NCI-H524 treated with DMSO at 0.1 percent for 48 hours (cell line): ENCODE results near the gene POLR3E.

ENCODE experiments used
- DNase-seq: peaks from one replicate; lab custom pipeline; 2025; lab: John Stamatoyannopoulos, UW

Gene POLR3E

DNA sequence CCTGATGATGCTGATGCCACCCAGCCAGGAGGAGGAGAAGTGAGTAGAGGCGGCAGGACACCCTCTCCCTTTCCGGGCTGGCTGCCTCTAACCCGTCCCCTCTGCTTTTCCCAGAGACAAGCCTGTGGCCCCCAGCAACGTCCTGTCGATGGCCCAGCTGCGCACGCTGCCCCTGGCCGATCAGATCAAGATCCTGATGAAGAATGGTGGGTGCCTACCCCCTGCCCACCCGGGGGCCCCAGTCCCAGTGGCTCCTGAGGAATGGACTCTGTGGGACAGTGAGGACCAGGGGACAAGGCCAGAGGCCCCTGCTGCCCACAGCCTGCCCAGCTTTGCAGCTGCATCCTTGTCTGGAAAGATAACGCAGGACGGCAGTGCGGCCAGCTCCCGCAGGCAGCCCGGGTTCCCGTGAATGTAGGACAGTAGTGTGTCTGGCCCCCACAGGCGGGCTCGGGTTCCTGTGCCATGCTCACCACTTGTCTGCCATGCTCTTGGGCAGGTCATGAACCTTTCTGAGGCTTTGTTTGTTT lies 19.9 kb downstream of the POLR3E start:
- DNase-seq, result no peak

DNA sequence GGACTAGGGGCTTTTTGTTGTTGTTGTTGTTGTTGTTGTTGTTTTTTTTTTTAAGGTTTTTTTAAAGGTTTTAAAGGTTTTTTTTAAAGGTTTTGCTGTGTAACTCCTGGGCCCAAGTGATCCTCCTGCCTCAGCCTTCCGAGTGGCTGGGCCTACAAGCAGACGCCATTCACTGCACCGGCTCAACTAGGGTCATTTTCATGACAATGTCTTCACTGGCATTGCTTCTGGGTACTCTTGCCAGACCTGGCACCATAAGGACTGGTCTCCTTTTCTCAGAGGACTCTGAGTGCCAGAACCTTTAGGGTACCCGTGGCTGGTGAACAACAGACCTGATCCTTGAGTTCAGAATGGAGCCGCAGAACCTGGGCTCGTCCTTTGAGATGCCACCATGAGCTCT lies 20.4 kb downstream of the POLR3E start:
- no peak for DNase-seq

DNA sequence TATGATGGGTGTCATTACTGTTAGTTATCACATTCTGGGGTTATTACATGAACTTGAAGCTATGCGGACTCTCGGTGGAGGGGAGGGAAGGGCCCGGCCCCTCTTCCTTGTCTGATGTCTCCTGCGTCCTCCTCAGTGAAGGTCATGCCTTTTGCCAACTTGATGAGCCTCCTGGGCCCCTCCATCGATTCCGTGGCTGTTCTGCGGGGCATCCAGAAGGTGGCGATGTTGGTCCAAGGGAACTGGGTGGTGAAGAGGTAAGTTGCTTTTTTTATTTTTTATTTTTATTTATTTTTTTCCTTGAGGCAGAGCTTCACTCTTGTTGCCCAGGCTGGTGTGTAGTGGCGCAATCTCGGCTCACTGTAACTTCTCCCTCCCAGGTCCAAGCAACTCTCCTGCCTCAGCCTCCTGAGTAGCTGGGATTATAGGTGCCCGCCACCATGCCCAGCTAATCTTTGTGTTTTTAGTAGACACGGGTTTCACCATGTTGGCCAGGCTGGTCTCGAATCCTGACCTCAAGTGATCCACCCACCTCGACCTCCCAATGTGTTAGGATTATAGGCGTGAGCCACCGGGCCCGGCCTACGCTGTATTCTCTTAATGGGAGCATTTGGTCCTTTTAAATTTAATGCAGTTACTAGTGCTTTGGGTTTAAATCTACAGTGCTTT lies 21.6 kb downstream of the POLR3E start:
- no peak for DNase-seq

DNA sequence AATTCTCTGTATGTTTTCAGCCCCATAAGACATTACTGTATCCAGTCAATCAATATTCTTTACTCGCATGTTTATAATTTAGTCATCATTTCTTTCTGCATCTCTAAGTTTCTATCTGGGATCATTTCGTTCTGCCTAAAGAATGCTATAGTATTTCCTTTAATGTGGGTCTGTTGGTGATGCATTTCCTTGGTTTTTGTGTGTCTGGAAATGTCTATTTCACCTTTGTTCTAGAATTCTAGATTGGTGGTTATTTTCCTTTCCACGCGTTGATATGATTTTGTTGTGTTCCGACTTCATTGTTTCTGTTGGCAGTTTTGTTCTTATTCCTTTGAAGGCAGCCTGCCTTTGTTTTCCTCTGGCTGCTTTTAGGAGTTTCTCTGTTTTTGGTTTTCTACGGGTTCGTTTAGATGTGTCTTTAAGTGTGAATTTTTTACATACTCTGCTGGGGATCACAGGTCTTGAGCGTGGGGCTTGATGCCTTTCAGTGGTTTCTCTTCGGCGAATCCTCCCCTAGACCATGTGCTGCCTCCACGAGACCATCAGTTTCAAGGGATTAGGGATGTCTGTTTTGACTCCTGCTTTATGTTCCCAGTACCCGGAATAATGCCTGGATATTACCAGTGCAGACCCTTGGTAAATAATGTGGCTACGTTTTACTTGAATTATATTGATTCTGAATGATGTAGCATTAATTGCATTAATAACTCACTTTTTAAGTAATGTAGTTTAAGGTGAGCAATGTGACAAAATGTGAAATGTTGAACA lies 23.5 kb downstream of the POLR3E start:
- no peak for DNase-seq

DNA sequence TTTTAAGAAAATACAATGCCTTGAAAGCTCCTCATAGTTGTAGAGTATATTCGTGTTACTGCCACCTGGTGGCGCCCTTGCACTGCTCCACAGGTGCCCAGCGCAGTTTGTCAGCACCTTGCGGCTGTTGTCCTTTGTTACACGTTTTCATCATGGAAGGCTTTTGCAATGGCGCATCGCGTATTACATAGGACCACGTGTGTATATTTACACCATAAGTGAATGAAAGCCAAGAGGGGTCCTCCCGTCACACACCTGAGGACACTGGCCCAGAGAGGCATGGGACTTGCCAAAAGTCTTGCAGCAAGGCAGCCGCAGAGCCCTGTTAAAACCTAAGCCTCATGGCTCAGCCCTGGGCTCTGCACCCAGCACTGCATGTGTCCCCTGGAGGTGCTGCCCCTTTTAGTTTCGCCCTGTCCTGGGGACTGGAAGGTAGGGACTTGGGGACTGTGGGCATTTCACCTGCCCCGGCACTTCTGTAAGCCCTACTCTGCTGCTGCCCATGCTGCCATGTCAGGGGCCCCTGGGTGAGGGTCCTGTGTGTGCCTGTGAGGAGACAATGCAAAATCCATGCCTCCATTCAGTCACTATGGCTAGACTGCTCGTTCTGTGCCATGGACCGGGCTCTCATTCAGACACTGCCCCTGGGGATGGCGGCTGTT lies 24.3 kb downstream of the POLR3E start:
- peak; percentile 29 for DNase-seq

DNA sequence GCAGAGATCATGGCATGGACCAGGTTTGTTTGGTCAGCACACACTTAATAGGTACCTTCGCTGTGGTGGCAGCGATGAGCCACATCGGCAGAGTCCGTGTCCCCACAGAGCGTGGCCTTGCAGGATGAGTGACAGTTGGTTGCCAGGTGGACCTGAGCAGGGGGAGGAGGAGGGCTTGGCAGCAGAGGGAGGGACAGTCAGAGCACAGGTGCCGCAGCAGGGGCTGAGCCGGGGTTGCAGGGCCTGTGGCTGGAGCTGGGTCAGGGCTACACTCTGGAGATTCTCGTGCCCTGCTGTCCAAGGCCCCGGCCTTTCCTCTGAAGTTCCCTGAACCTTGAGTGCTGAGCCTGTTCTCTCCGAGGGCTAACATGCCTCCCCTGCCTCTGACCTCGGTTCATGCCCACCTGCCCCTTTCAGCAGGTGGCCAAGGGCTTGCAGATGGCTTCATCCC lies 24.8 kb downstream of the POLR3E start:
- DNase-seq, result no peak

DNA sequence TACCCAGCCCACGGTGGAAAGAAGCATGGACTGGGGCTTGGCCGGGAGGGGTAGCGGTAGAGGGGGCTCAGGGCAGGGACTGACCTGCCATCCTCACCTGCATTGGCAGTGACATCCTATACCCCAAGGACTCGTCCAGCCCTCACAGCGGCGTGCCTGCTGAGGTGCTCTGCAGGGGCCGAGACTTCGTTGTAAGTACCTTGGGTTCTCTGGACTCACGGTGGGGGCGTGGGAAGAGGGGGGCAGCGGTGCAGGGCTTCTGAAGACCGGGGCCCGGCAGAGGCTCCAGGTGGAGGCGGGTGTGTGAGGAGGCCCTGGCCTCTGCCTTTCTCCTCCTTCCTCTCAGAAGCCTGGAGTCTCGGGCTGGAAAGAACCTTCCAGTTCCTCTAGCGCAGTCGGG lies 25.5 kb downstream of the POLR3E start:
- no peak for DNase-seq

DNA sequence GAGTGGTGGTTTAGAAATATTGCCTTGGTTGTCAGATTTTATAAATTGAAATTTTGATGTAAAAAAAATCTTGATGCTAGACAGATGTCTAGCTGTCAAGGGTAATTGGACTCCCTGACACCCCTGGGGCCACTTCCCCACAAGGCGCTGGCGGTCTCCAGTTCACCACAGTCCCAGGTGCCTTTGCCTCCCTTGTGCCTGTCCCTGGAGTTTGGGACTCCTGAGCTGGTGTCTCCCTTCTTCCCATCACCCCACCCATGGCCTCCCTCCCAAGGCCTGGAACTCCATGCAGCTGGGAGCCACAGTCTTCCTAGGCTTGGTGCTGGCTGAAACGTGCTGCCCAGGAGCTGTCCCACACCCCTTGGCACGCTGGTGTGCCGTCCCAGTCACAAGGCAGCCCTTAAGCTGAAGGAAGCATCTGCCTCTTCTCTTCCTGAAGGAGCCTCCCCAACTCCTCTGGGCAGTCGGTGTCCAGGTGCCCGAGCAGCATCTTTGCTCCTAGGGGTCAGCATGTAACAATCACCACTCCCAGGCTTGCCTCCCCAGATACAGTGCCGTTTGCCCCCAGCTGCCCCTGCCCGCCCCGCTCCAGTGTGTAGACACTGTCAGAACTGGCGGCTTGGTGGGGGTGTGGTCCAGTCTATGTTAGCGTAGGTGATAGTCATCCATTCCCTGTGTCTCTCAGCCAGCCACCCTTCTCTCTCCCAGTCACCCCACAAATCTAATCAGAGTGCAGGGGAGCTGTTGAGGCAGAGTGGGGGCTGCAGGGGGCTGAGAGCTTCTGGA lies 26.2 kb downstream of the POLR3E start:
- DNase-seq, result no peak

DNA sequence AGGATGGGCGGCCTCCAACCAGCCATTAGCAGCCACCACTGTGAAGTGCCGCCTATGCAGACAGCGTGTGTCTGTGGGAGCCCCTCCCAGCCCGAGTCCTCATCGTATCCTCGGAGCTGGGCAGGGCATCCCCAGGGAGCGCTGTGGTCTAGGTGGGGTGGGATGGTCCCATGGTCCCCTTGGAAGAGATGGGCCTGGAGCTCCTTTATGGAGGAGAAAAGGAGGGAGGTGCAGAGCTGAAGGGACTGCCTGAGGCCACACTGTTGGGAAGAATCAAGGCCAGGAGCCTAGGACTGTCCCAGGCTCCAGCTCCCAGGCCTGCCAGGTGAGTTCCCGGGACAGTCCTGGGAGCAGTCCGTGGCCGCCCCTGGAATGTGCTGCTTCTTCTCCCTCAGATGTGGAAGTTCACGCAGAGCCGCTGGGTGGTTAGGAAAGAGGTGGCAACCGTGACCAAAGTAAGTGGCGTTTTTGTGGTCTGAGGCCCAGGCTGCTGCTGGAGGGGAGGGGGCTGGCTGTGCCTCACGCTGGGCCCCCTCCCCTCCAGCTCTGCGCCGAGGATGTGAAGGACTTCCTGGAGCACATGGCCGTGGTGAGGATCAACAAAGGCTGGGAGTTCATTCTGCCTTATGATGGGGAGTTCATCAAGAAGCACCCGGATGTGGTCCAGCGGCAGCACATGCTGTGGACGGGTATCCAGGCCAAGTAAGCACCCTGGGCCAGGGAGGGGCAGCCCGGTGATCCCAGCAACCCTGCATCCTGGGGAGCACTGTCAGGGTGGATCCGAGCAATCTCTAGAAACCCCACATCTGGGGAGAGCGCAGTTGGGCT lies 27.0 kb downstream of the POLR3E start:
- DNase-seq, result no peak

DNA sequence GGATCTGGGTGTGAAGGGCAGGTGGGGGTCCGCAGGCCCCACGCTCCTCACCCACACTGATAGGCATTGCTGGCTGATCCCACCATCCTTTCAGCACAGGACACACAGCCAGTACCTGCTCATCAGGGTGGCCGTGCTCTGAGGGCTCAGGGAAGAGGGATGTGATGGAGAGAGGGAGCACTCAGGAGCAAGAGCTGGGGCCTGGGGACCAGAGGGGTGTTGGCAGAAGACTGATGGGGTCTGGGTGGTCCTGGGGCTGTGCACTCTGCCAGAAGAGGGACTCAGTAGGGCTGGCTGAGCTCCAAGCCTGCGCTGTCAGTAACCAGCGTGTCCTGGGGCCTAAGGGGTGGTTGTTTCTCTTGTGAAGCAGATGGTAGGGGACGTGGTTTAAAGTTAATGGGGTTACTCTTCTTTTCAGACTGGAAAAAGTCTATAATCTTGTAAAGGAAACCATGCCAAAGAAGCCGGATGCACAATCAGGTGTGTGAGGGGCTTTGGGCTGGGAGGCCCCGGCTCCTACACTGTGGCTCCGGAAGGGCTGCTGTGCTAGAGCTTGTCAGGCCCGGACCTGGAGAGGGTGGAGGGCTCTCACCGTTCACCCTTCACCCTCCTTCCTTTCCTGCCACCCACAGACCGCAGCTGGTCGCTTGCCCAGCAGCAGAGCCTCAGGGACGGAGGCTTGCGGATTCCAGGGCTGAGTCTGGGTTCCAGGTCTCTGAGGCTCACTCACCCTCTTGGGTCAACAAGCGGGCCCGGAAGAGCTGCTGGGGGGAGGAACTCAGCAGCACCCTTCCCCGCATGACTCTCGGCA lies 27.8 kb downstream of the POLR3E start:
- no peak for DNase-seq

DNA sequence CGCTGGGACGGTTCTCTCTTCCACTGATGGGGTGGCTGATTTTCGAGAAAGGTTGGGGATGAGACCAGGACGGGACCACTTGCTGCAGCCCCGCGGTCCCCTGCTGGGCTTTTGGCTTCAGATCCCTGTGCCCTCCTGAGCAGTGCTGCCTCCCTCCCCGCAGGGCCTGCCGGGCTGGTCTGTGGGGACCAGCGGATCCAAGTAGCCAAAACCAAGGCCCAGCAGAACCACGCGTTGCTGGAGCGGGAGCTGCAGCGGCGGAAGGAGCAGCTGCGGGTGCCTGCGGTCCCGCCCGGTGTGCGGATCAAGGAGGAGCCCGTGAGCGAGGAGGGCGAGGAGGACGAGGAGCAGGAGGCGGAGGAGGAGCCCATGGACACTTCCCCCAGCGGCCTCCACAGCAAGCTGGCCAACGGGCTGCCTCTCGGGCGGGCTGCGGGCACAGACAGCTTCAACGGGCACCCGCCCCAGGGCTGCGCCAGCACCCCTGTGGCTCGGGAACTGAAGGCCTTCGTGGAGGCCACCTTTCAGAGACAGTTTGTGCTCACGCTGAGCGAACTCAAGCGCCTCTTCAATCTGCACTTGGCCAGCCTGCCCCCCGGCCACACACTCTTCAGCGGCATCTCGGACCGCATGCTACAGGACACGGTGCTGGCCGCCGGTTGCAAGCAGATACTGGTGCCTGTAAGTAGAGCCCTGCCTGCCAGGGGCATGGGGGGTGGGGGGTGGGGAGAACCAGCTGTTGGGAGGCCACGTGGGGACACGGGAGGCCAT lies 28.6 kb downstream of the POLR3E start:
- DNase-seq, result no peak

DNA sequence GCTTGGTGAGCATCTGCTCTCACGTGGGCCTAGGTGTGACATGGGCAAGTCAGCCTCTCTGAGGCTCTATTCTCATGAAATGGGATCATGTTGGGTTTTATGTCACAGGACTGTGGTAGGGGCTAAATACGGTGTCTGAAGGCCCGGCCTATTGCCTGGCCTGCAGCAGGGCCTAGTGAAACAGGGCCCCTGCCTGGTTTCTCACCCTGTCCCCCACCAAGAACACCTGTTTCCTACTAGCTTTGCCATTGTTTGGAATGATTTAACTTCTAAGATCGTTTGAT lies 29.1 kb downstream of the POLR3E start:
- DNase-seq, result no peak

DNA sequence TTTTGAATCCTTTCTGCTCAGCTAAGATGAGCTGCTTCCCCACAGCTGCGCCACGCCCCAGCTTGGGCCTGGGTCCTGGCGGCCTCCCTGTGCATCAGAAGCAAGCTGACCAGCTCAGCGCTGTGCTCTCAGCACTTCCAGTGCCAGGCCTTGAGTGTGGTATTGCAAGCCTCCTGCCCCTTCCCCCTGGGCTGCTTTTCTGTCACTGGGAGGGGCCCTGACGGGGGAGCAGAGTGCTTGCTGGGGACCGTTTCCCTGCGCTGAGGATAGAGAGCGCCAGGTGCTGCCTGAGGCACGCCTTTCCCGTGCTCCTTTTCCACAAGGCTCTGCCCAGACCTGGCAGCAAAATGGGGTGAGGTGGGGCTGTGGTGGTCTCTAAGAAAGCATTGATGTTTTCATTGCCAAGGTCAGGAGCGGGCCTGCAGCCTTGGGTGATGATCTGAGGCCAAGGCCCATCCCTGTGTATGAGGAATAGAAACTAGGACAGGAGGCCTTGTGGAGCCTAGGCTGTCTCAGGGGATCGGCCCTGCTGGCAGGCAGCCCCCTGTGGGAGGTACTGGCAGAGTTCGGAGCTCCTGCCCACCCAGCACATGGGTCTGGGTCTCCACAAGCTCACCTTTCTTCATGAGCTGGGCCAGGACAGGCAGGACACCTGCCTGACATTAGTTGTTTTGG lies 29.7 kb downstream of the POLR3E start:
- DNase-seq, result no peak

DNA sequence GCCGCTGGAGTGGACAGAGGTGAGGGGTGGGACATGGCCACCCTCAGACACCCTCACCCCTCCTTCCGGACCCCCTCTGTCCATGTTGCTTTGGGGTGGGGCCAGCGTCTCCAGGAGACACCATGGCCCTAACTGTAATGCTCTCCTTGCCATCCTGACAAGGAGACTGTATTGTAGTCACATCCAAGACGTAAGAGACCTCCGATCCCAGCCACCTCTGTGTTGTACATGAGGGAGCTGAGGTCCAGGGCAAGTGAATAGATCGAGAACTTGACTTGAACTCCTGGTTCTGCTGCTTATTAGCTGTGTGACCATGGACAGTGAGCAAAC lies 30.2 kb downstream of the POLR3E start:
- no peak for DNase-seq

DNA sequence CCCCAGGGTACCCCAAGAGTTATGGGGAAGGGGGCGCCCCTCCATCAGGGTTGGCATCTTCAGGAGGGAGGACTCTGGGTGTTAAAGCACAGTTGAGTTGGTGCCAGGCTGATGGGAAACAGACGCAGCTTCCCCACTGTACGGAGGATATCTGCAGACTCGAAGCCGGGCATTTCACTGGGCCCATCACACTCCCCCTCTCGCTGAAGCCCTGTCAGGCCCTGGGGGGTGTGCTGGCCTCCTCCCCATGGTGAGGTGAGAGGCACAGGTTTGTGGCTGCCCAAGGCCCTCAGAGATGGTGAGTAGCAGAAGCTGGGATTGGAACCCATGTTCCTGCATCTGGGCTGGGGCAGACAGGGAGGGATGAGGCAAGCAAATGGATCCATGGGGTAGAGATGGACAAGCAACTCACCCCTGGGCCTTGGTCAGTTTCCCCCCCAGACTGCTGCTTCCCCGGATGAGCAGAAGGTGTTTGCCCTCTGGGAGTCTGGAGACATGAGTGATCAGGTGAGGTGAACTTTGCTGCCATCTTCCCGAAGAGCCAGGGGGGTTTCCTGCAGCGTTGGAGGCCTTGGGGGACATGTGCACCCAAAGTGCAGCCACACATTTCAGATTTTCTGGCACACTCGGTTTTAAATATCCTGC lies 31.0 kb downstream of the POLR3E start:
- DNase-seq, result no peak

DNA sequence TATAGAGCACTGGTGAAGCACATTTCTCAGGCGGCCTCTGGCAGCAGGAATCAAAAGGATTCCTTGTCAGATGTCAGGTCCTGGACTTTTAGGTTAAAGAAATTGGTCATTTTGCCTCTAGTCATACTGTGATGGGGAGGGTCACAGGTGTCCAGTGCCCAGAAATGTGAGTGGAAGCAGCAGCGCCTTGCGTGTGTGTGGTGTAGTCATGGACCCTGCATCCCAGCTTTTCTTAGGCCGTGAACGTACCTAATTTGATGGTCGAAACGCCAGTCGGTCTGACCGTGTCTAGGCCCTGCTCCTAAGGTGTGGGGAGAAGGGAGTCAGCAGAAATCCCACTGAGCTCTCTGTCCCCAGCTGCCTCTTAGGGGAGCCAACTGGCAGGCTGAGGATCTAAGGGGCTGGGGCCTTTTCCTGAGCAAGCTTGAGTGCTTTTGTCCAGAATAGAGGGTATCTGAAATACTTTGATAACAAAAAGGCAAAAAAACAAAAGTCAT lies 32.0 kb downstream of the POLR3E start:
- DNase-seq, result no peak

DNA sequence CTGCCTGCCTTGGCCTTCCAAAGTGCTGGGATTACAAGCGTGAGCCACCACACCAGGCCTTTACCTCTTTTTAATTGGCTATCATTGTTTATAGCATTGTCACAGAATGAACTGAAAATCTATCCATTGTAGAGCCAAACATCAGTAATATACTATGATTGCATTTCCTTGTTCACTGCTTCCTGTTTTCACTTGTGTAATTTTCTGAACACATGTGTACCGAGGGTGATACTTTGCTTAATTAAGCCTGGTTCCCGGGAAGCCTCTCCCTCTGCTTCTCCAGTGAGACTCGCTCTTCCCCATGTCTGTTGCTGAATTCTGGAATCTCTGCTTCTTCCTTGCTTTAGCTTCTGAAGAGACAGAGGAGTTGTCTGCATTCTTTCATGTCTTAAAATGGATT lies 33.1 kb downstream of the POLR3E start:
- no peak for DNase-seq

DNA sequence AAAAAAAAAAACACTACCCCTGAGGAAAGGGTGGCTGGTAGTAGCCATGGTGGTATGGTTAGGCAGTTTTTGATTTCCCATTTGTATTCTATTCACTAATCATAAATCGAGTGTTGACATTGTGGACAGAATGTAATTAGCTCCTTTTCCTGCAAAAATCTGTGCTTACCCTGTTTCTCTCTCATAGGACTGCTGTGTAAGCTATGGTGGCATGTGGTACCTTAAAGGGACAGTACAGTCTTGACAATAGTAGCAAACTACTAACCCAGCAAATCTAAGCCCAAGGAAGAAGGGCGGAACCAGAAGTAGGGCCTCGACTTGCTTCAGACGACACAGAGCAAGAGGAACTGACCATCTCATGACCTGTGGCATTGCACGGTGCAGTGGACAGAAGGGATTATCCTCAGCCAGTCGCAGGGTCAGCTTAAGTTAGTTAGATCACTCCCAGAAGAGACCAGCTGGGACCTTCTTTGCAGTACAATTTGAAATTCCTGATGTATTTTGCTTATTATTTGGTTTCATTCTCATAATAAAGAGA lies 36.3 kb downstream of the POLR3E start:
- DNase-seq, result no peak
